Measurements from ENCODE around the gene OST4. TPM values are rescaled to one million over a fixed set of nuclear protein-coding genes. Genes with fewer than 3 reads are reported as not detected.

Gene OST4
- total RNA-seq, 1 donor from 2014 or later = 395 TPM

DNA sequence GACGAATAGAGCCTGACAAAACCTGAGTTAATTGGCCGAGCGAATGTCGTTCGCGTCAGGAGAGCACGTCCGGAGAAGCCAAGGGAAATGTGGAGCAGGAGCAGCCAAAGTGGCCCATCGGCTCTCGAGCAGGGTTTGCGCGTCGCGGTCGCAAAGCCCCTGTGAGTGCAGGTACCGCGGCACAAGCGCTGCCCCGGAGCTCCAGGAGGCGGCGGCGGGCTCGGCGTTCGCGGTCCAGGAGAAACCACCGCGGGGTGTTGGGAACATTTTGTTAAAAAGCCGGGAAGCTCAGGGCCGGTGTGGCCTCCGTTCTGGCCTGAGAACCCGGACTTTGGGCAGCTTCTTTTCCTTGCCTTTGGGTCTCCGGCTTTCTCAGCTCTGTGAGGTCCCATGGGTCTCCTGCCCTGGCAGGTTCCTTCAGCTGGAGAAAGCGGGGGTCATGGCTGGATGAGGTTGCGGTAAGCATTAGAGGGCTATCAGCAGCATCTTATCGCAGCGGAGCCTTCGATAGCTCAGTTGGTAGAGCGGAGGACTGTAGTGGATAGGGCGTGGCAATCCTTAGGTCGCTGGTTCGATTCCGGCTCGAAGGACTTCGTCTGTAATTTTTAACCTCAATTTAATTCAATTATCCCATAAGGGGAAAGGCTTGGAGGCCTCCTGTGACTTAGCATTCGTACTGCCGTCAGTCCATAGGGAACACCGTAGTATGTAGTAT, 21.0 kb downstream of the OST4 start:
- peak overlapping the region; percentile 69 for H3K4me3 ChIP-seq (ENCODE audit: insufficient read depth, low read depth, low read length)
- peaks cover 11% of the 10 kb centered on the region for H3K36me3 Mint-ChIP-seq (ENCODE audit: low read depth, unreplicated experiment)
- FAIRE-seq = peak; percentile 37
- peak; percentile 92 for DNase-seq (ENCODE audit: low read depth)
- H3K27me3 Mint-ChIP-seq (ENCODE audit: low read depth, unreplicated experiment) = no peaks in the 10 kb centered on the region
- no peaks in the 10 kb centered on the region for H3K27me3 ChIP-seq (ENCODE audit: insufficient read depth, low read length)
- peak overlapping the region; percentile 90 for H3K4me3 Mint-ChIP-seq (ENCODE audit: unreplicated experiment)
- TF ChIP-seq CTCF (IDR thresholded peaks at IDR 0.05; ENCODE audit: insufficient read depth, low read depth, low read length) = no peak
- TF ChIP-seq EZH2 (IDR thresholded peaks at IDR 0.05; ENCODE audit: insufficient read depth, low read length) = no peak
- H3K9me3 ChIP-seq (ENCODE audit: insufficient read depth, low read depth, low read length) = no peaks in the 10 kb centered on the region
- peaks cover 14% of the 10 kb centered on the region for H3K4me1 ChIP-seq (ENCODE audit: insufficient read depth, low read length)
- H3K9ac ChIP-seq (ENCODE audit: low read length) = peak overlapping the region; percentile 88
- peak overlapping the region; percentile 44 for H2AFZ ChIP-seq (ENCODE audit: low read depth, low read length)
- H4K20me1 ChIP-seq (ENCODE audit: insufficient read depth, low read length) = no peaks in the 10 kb centered on the region
- peaks cover 2% of the 10 kb centered on the region for H3K4me1 Mint-ChIP-seq (ENCODE audit: low read depth, unreplicated experiment)
- H3K79me2 ChIP-seq (ENCODE audit: insufficient read depth, low read length) = no peaks in the 10 kb centered on the region
- peak overlapping the region; percentile 99 for H3K4me2 ChIP-seq (ENCODE audit: low read length)
- no peaks in the 10 kb centered on the region for H3K9me3 Mint-ChIP-seq (ENCODE audit: unreplicated experiment)
- peak overlapping the region; percentile 77 for H3K27ac ChIP-seq (ENCODE audit: low read depth, low read length)
- peak overlapping the region; percentile 91 for H3K27ac Mint-ChIP-seq (ENCODE audit: unreplicated experiment)
- H3K36me3 ChIP-seq (ENCODE audit: insufficient read depth, low read length) = peaks cover 5% of the 10 kb centered on the region

GRCh38 chr2:27049422-27050280, 21.8 kb downstream of the OST4 start:
- peaks cover 14% of the 10 kb centered on the region for H3K4me1 ChIP-seq (ENCODE audit: insufficient read depth, low read length)
- Mint-ChIP-seq H3K9me3 (ENCODE audit: unreplicated experiment) (no peaks in the 10 kb centered on the region), H3K27ac (ENCODE audit: unreplicated experiment) (peak overlapping the region; percentile 91), H3K4me3 (ENCODE audit: unreplicated experiment) (peak overlapping the region; percentile 90), H3K36me3 (ENCODE audit: low read depth, unreplicated experiment) (peaks cover 5% of the 10 kb centered on the region), H3K4me1 (ENCODE audit: low read depth, unreplicated experiment) (peaks cover 2% of the 10 kb centered on the region), H3K27me3 (ENCODE audit: low read depth, unreplicated experiment) (no peaks in the 10 kb centered on the region)
- H3K79me2 ChIP-seq (ENCODE audit: insufficient read depth, low read length) = no peaks in the 10 kb centered on the region
- peak overlapping the region; percentile 71 for H3K9ac ChIP-seq (ENCODE audit: low read length)
- FAIRE-seq (no peak), DNase-seq (ENCODE audit: low read depth) (no peak)
- H2AFZ ChIP-seq (ENCODE audit: low read depth, low read length) = peak overlapping the region; percentile 44
- no peaks in the 10 kb centered on the region for H3K27me3 ChIP-seq (ENCODE audit: insufficient read depth, low read length)
- peak overlapping the region; percentile 99 for H3K4me2 ChIP-seq (ENCODE audit: low read length)
- H3K36me3 ChIP-seq (ENCODE audit: insufficient read depth, low read length) = no peaks in the 10 kb centered on the region
- no peaks in the 10 kb centered on the region for H3K9me3 ChIP-seq (ENCODE audit: insufficient read depth, low read depth, low read length)
- H3K4me3 ChIP-seq (ENCODE audit: insufficient read depth, low read depth, low read length) = peak overlapping the region; percentile 69
- peak overlapping the region; percentile 51 for H3K27ac ChIP-seq (ENCODE audit: low read depth, low read length)
- no peak for TF ChIP-seq EZH2 (IDR thresholded peaks at IDR 0.05; ENCODE audit: insufficient read depth, low read length)
- TF ChIP-seq CTCF (IDR thresholded peaks at IDR 0.05; ENCODE audit: insufficient read depth, low read depth, low read length) = no peak
- no peaks in the 10 kb centered on the region for H4K20me1 ChIP-seq (ENCODE audit: insufficient read depth, low read length)

All from astrocyte (in vitro differentiated cells and primary cell).